OCI-LY3 (cell line): Measurements from ENCODE around the gene DNASE1L1.

ENCODE experiments used
- EZH2phosphoT487 ChIP-seq: fragments of 200-600 bp; shearing (Covaris generic); IDR thresholded peaks from 2 replicates; pipeline ENCODE4 v1.6.1; 2018; ENCODE audit warnings: antibody characterized with exemption, mixed run types, low read depth
- TF ChIP-seq, protein P1 (sequence below): fragments of 200-600, 300-600 bp; sonication (generic); IDR thresholded peaks from 2 replicates; pipeline ENCODE4 v1.5.1; 2014; ENCODE audit warnings: antibody characterized with exemption, low read length, low read depth

DNA sequence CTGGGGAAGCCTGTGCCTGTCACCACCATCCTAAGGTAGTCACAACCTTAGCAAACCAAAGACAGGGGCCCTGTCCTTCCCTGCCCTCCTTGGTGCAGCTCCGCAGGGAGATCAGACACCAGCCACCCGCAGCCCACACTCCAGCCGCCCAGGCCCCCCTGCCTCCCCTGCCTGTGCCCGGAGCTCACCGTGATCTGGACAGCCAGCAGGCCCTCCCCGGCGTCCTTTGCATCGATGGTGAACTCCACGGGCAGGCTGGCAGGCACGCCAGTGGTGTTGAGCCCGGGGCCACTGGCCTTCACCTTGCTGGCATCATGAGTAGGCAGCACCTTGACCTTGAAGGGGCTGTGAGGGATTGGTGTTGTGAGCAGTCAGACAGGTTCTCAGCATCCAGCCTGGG is 51.0 kb downstream of the DNASE1L1 start:
- TF ChIP-seq, protein P1, sequence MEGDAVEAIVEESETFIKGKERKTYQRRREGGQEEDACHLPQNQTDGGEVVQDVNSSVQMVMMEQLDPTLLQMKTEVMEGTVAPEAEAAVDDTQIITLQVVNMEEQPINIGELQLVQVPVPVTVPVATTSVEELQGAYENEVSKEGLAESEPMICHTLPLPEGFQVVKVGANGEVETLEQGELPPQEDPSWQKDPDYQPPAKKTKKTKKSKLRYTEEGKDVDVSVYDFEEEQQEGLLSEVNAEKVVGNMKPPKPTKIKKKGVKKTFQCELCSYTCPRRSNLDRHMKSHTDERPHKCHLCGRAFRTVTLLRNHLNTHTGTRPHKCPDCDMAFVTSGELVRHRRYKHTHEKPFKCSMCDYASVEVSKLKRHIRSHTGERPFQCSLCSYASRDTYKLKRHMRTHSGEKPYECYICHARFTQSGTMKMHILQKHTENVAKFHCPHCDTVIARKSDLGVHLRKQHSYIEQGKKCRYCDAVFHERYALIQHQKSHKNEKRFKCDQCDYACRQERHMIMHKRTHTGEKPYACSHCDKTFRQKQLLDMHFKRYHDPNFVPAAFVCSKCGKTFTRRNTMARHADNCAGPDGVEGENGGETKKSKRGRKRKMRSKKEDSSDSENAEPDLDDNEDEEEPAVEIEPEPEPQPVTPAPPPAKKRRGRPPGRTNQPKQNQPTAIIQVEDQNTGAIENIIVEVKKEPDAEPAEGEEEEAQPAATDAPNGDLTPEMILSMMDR: no peak
- no peak for TF ChIP-seq EZH2phosphoT487
